OCI-LY3 (cell line): ENCODE measurements around the gene SMAD5.

ENCODE experiments used
- EZH2phosphoT487 ChIP-seq: fragments of 200-600 bp; shearing (Covaris generic); IDR thresholded peaks from 2 replicates; pipeline ENCODE4 v1.6.1; 2018; ENCODE audit warnings: antibody characterized with exemption, mixed run types, low read depth
- TF ChIP-seq, protein P1 (sequence below): fragments of 200-600, 300-600 bp; sonication (generic); IDR thresholded peaks from 2 replicates; pipeline ENCODE4 v1.5.1; 2014; ENCODE audit warnings: antibody characterized with exemption, low read length, low read depth

DNA sequence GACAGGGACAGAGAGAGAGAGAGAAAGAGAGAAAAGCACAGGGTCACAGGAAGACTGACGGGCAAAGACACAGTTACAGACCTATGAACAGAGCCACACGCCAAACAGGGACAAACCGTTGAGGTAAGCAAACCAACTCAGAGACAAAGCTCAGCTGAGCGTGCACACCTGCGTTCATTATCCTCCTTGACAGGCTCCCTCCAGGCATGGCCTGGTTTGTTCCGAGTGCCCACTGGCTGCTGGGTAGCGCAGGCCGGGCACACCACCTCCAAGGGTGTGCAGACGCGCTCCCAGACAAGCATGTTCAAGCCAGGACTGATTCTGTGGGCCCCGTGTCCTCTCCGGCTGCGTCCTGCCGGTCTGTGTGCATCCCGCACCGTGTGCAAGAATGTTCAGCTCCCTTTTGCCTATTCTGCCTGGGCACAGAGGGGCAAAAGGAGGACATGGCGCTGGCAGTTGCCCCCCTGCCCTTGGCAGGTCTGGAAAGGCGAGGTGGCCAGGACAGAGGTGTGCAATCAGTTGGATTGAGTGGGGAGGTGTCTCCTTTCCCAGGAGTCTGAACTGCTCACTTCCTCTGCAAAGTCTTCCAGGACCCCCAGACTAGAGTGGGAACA, 60.8 kb downstream of the SMAD5 start:
- TF ChIP-seq, protein P1, sequence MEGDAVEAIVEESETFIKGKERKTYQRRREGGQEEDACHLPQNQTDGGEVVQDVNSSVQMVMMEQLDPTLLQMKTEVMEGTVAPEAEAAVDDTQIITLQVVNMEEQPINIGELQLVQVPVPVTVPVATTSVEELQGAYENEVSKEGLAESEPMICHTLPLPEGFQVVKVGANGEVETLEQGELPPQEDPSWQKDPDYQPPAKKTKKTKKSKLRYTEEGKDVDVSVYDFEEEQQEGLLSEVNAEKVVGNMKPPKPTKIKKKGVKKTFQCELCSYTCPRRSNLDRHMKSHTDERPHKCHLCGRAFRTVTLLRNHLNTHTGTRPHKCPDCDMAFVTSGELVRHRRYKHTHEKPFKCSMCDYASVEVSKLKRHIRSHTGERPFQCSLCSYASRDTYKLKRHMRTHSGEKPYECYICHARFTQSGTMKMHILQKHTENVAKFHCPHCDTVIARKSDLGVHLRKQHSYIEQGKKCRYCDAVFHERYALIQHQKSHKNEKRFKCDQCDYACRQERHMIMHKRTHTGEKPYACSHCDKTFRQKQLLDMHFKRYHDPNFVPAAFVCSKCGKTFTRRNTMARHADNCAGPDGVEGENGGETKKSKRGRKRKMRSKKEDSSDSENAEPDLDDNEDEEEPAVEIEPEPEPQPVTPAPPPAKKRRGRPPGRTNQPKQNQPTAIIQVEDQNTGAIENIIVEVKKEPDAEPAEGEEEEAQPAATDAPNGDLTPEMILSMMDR = no peak
- TF ChIP-seq EZH2phosphoT487 = no peak
